ENCODE data around the gene BMPR1A.

BMPR1A gene

DNA sequence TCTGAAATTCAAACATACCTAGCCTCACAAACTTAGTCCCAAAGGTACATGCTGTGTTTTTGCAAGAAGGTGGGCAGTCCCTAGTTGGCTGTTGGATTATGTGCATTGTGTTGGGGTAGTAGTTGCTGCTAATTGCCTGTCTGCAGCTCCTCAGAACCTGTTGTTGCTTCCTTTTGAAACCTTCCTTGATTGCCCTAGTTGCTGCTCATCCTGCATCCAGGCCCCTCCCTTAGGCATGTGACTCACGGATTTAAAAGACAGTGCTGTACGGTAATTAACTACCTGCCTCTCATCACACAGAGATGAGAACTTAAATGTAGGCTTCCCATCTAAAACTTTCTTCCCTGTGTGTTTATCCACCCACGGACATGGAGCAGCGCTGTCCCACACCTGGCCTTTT, 67.7 kb downstream of the BMPR1A start:
- Mint-ChIP-seq H3K4me3 (no peak overlapping the region), H3K36me3 (ENCODE audit: low read depth) (no peaks in the 10 kb centered on the region), H3K27ac (no peak overlapping the region), H3K4me1 (ENCODE audit: low read depth) (no peaks in the 10 kb centered on the region), H3K27me3 (no peaks in the 10 kb centered on the region), H3K9me3 (no peaks in the 10 kb centered on the region)

DNA sequence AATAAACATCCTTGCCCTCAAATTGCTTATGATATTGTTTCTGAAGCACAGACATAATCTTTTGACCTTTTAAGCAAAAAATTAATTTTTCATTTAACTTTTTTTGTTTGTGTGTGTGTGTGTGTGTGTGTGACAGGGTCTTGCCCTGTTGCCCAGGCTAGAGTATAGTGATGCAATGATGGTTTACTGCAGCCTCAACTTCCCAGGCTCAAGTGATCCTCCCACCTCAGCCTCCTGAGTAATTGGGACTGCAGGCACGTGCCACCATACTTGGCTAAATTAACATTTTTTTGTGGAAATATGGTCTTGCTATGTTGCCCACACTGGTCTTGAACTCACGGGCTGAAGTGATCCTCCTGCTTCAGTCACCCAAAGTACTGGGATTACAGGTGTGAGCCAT, 68.9 kb downstream of the BMPR1A start:
- no peaks in the 10 kb centered on the region for H3K4me1 Mint-ChIP-seq (ENCODE audit: low read depth)
- no peak overlapping the region for H3K4me3 Mint-ChIP-seq
- H3K36me3 Mint-ChIP-seq (ENCODE audit: low read depth) = no peaks in the 10 kb centered on the region
- H3K27ac Mint-ChIP-seq = no peak overlapping the region
- H3K9me3 Mint-ChIP-seq = no peaks in the 10 kb centered on the region
- H3K27me3 Mint-ChIP-seq = no peaks in the 10 kb centered on the region

DNA sequence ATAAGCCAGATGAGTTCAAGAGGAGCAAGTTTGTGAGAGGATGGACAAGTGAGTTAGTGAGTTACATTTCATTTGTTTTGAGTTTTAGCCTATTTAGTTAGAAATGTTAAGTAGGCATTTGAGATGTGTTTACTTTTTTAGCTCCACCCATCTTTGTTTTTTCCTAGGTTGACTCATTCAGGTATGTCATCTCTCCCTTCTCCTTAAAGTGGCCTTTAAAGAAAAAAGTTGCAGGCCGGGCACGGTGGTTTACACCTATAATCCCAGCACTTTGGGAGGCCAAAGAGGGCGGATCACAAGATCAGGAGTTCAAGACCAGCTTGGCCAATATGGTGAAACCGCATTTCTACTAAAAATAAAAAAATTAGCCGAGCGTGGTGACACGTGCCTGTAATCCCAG, 71.2 kb downstream of the BMPR1A start:
- no peaks in the 10 kb centered on the region for H3K4me1 Mint-ChIP-seq (ENCODE audit: low read depth)
- no peaks in the 10 kb centered on the region for H3K27me3 Mint-ChIP-seq
- H3K4me3 Mint-ChIP-seq = no peak overlapping the region
- no peak overlapping the region for H3K27ac Mint-ChIP-seq
- H3K36me3 Mint-ChIP-seq (ENCODE audit: low read depth) = no peaks in the 10 kb centered on the region
- H3K9me3 Mint-ChIP-seq = no peaks in the 10 kb centered on the region

DNA sequence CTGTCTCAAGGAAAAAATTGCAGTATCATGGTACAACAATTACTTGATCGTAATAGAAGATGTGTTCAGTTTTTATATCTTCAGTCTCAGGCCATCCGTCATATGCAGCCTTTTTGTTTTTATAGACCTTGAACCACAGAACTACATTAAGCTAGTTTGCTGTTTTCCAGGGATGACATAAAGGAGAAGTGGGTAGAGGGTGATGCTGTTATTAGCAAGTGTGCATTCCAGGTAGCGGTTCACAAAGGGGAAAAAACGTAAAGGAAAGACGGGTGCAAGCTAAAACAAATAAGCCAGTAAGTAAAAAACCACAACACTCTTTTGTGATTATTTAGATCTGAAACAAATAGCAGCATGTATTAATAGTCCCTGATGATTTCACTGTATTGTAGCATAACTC, 71.7 kb downstream of the BMPR1A start:
- H3K27me3 Mint-ChIP-seq = no peaks in the 10 kb centered on the region
- H3K27ac Mint-ChIP-seq = no peak overlapping the region
- H3K36me3 Mint-ChIP-seq (ENCODE audit: low read depth) = no peaks in the 10 kb centered on the region
- H3K4me1 Mint-ChIP-seq (ENCODE audit: low read depth) = no peaks in the 10 kb centered on the region
- H3K4me3 Mint-ChIP-seq = no peak overlapping the region
- no peaks in the 10 kb centered on the region for H3K9me3 Mint-ChIP-seq

DNA sequence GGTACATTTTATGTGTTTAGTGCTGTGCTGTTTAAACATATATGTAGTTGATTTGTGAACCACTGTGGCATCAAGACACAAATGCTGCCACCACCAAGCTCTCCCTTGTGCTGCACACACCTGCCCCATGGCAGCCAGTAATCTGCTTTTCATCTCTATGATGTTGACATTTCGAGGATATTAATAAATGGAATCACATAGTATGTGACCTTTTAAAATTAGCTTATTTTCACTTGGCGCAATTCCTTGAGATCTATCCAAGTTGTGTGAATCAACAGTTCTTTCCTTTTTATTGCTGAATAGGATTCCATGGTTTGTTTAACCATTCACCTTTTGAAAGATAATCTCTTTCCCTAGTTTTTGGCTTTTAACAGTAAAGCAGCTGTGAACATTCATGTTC, 73.1 kb downstream of the BMPR1A start:
- Mint-ChIP-seq H3K27me3 (no peaks in the 10 kb centered on the region), H3K4me3 (no peak overlapping the region), H3K4me1 (ENCODE audit: low read depth) (no peaks in the 10 kb centered on the region), H3K27ac (no peak overlapping the region), H3K9me3 (no peaks in the 10 kb centered on the region), H3K36me3 (ENCODE audit: low read depth) (no peaks in the 10 kb centered on the region)

DNA sequence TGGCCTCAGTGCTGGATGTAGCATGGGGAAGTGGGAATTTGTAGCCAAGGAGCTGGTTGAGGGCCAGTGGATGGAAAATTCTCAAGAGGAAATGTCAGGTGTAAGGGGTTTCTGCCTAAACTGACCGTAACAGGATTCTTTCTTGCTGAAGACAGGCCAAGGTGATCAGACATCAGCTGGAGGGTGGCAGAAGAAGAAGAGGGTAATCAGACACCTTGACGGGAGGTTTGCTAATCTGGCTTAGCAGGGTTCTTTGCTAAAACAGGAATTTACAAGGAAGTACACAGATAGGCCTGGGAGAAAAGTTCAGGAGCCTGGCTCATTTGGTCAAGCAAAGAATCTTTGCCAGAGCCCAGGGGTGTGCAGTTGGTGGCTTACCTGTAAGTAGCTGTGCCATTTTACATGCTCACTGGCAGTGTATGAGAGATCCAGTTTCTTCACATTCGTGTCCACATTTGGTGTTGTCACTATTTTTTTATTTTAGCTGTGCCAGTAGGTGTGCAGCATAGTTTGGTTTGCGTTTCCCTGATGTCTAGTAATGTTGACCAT, 73.7 kb downstream of the BMPR1A start:
- Mint-ChIP-seq H3K9me3 (no peaks in the 10 kb centered on the region), H3K36me3 (ENCODE audit: low read depth) (no peaks in the 10 kb centered on the region), H3K27ac (no peak overlapping the region), H3K27me3 (no peaks in the 10 kb centered on the region), H3K4me1 (ENCODE audit: low read depth) (peaks cover 4% of the 10 kb centered on the region), H3K4me3 (no peak overlapping the region)

DNA sequence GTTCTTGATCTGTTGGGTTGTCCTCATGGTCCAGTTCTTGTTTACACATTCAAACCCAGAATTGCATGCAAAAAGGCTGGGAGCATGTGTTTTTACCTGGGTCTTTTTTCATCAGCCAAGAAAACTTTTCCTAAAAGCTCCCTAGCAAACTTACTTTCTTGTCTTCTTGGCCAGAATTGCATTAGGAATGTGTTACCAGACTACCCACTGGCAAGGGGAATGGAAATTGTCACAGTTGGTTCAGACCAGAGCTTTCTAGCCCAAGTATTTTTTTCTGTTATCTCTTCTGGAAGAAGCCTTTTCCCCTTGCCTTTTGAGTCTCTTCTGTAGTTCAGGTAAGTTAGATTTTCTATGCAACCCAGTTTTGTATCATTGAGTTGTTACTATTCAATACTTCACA, 77.5 kb downstream of the BMPR1A start:
- Mint-ChIP-seq H3K27ac (no peak overlapping the region), H3K4me1 (ENCODE audit: low read depth) (peaks cover 12% of the 10 kb centered on the region), H3K4me3 (no peak overlapping the region), H3K36me3 (ENCODE audit: low read depth) (no peaks in the 10 kb centered on the region), H3K9me3 (no peaks in the 10 kb centered on the region), H3K27me3 (no peaks in the 10 kb centered on the region)

DNA sequence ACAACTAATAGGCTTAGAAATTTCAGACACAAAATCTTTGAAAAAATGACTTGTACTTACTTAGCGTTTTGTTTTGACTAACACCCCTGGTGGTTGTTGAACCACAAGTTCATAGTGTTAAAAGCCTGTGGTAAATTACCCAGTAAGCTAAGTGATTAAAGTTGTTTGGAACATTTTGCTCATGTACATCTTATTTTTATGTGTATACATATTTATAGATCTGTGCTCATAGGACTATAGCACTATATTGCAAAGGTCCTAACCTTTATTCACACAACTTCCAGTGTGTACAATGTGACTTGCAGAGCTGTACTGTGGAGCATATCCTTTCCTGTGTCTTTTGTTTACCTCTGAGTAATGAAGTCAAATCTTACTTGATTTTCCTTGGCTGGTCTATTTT, 79.6 kb downstream of the BMPR1A start:
- Mint-ChIP-seq H3K9me3 (no peaks in the 10 kb centered on the region), H3K4me1 (ENCODE audit: low read depth) (peaks cover 12% of the 10 kb centered on the region), H3K4me3 (no peak overlapping the region), H3K36me3 (ENCODE audit: low read depth) (peaks cover 7% of the 10 kb centered on the region), H3K27ac (no peak overlapping the region), H3K27me3 (no peaks in the 10 kb centered on the region)

DNA sequence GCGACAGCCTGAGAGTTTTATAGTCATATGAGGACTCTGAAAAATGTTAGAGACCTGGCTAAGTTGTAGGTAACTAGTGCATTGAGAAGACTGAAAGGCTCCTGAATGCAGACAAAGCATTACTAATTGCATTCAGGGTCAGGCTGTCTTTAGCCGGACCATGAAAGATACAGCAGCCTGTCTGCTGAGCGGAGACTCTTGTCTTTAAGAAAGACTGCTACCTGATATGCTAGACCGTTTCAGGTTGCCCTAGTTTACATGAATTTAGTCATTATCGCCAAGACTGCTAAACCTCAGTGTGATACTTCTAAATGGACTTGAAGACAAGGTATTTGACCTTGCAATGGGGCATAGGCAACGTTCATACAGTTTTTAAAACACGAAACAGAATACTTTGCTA, 81.2 kb downstream of the BMPR1A start:
- no peaks in the 10 kb centered on the region for H3K9me3 Mint-ChIP-seq
- H3K27ac Mint-ChIP-seq = no peak overlapping the region
- H3K4me1 Mint-ChIP-seq (ENCODE audit: low read depth) = peaks cover 12% of the 10 kb centered on the region
- no peaks in the 10 kb centered on the region for H3K27me3 Mint-ChIP-seq
- no peak overlapping the region for H3K4me3 Mint-ChIP-seq
- peaks cover 7% of the 10 kb centered on the region for H3K36me3 Mint-ChIP-seq (ENCODE audit: low read depth)

DNA sequence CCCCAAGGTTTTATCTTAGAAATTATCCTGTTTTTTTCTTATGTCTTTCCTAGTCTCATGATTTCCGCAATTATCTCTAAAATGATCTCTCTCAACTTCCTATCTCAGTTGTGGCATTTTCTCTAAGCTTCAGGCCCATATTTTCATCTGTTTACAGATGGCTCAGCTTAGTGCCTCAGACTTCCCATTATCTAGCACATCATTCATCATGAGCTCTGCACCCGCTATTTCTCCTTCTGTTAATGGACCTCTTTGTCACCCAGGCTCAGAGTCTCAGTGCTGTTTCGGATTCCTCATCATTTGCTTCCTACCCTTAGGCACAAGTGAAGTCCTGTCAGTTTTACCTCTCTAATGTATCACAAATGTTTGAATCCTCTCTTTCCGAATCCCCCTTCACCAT, 84.1 kb downstream of the BMPR1A start:
- Mint-ChIP-seq H3K27ac (no peak overlapping the region), H3K4me3 (no peak overlapping the region), H3K36me3 (ENCODE audit: low read depth) (peaks cover 7% of the 10 kb centered on the region), H3K27me3 (no peaks in the 10 kb centered on the region), H3K4me1 (ENCODE audit: low read depth) (peaks cover 8% of the 10 kb centered on the region), H3K9me3 (no peaks in the 10 kb centered on the region)

DNA sequence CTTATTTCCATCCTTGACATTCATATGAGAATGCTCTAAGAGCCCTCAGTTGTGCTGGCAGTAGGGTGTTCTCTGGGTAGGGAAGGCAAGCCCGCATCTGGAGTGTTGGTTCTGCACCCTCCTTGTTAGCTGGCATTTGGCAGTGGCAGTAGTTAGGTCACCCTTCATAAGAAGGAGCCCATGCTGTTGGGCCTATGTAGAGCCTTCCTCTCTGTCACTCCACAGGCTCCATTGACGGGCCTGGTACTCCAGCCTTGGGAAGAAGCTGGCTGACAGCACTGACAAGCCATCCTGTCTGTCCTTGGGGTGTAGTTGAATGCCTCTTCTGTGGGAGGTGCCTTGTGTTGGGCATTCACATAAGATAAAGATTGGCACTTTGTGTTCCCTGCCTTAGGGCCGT, 89.7 kb downstream of the BMPR1A start:
- Mint-ChIP-seq H3K27me3 (no peaks in the 10 kb centered on the region), H3K27ac (no peak overlapping the region), H3K4me3 (no peak overlapping the region), H3K4me1 (ENCODE audit: low read depth) (no peaks in the 10 kb centered on the region), H3K36me3 (ENCODE audit: low read depth) (no peaks in the 10 kb centered on the region), H3K9me3 (no peaks in the 10 kb centered on the region)

DNA sequence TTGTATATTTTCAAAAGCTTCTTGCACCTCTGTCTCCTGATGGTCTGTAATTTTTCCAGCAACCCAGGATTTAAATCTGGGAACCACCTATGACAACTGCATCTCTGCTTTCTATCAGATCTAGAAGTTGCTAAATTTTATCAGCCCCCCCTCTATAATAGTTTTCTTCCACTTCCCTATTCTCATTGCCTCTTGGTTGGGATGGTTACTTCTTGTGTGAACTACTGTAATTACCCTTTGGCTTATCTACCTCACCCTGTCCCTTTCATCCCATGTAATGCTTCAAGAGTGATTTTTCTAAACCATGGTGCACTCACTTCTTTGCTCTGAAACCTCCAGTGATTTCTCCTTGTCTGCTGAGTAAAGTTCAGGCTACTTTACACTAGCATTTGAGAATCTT, 92.3 kb downstream of the BMPR1A start:
- no peaks in the 10 kb centered on the region for H3K27me3 Mint-ChIP-seq
- H3K27ac Mint-ChIP-seq = no peak overlapping the region
- peaks cover 14% of the 10 kb centered on the region for H3K36me3 Mint-ChIP-seq (ENCODE audit: low read depth)
- H3K4me1 Mint-ChIP-seq (ENCODE audit: low read depth) = no peaks in the 10 kb centered on the region
- H3K4me3 Mint-ChIP-seq = no peak overlapping the region
- H3K9me3 Mint-ChIP-seq = peaks cover 4% of the 10 kb centered on the region

DNA sequence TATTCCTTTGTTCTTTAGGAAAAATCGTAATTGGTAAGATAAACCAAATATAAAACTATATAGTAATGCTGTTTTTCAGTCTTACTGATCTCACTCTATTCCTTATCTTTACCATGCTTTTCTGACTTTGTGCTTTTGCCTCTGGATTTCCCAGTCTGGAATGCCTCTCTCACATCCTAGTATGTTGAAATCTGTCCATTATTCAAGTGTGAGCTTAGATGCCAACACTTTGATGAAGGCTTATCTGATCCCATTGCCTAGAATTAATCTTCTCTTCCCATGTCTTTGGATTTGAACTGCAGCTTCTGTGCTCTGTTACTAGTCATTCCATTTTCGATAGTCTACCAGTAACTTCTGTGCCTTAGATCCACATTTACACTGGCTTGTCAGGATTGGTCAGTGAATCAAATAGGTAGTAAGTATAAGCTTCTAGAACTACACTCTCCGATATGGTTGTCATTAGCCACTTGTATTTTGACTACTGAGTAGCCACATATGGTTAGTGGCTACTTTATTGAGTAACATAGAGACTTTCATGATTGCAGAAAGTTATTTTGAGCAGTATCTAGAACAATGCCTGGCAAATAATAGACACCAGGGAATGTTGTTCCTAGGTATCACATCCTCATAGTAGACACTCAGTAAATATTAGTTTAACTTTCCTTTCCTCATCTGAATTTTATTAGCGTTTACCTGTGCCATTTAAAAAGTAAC, 92.9 kb downstream of the BMPR1A start:
- Mint-ChIP-seq H3K27me3 (no peaks in the 10 kb centered on the region), H3K4me1 (ENCODE audit: low read depth) (no peaks in the 10 kb centered on the region), H3K27ac (no peak overlapping the region), H3K36me3 (ENCODE audit: low read depth) (peaks cover 14% of the 10 kb centered on the region), H3K9me3 (peaks cover 4% of the 10 kb centered on the region), H3K4me3 (no peak overlapping the region)

DNA sequence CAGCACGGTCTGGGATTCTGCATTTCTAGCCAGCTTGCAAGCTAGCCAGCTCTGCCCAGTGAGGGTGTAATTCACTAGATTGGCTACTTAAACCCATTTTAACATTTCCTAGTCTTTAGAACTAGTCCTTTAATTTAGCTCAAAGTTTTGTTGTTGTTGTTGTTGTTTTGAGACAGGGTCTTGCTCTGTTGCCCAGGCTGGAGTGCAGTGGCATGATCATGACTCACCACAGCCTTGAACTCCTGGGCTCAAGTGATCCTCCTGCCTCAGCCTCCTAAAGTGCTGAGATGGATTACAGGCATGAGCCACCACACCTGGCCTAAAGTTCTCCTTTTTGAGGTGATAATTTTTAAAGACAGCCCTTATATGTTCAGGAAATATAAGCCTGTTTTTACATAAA, 94.1 kb downstream of the BMPR1A start:
- no peak overlapping the region for H3K27ac Mint-ChIP-seq
- no peaks in the 10 kb centered on the region for H3K4me1 Mint-ChIP-seq (ENCODE audit: low read depth)
- peaks cover 14% of the 10 kb centered on the region for H3K36me3 Mint-ChIP-seq (ENCODE audit: low read depth)
- H3K27me3 Mint-ChIP-seq = no peaks in the 10 kb centered on the region
- peaks cover 4% of the 10 kb centered on the region for H3K9me3 Mint-ChIP-seq
- H3K4me3 Mint-ChIP-seq = no peak overlapping the region

DNA sequence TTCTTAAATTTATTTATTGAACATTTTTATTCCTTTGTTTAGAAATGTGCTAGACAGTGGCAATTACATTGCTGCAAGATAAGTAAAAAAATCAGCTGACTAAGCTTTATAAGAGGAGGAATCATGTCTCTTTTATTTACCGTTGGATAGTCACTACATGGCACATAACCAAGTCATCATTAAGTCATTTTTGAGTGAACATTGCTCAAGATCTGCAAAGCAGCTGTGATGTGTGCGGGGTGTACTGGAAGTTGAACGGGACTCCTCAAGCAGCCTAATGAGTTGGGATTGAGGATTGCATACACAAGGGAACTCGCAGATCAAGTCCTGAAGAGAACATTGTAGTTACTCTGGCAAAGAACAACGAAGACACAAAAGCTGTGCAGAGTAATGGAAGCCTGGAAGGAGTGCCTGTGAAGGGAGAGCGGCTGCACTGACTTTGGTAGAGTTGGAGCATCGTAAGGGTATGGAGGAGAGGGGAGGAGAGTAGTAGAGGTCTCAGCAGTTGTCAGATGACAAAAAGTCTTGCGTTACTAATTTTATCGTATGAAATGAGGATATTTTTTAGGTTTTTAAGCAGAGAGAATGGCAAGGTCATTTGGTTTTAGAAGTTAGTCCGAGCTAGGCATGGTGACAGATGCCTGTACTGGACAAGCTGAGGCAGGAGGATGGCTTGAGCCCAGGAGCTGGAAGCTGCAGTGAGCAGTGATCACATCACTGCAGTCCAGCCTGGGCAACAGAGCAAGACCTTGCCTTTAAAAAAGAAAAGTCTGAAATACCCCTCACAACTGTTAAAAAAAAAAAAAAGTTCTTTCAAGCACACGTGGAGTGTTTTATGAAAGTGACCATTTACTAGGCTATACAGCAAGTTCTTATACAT, 95.1 kb downstream of the BMPR1A start:
- Mint-ChIP-seq H3K27ac (no peak overlapping the region), H3K27me3 (no peaks in the 10 kb centered on the region), H3K4me3 (no peak overlapping the region), H3K36me3 (ENCODE audit: low read depth) (peaks cover 14% of the 10 kb centered on the region), H3K4me1 (ENCODE audit: low read depth) (no peaks in the 10 kb centered on the region), H3K9me3 (peaks cover 4% of the 10 kb centered on the region)

Measured in stimulated activated naive CD8-positive, alpha-beta T cell treated with anti-CD3 and anti-CD28 coated beads, Interleukin-15, Interleukin-2, amounts not matched to agents 100 ng/mL and 50 ng/mL, for 24 hours (primary cell).